BLaER1 (cell line): ENCODE measurements around the gene ELMOD3.

Source experiments
- H3K27ac ChIP-seq: shearing (Covaris generic); formaldehyde crosslinking; 2 replicates; pipeline ENCODE4 v1.8.1; 2022
- H3K27me3 ChIP-seq: shearing (Covaris generic); formaldehyde crosslinking; 2 replicates; pipeline ENCODE4 v1.8.1; 2022
- H3K36me3 ChIP-seq: shearing (Covaris generic); formaldehyde crosslinking; 2 replicates; pipeline ENCODE4 v1.8.1; 2022
- H3K4me1 ChIP-seq: shearing (Covaris generic); formaldehyde crosslinking; 2 replicates; pipeline ENCODE4 v1.8.1; 2022
- H3K4me2 ChIP-seq: shearing (Covaris generic); formaldehyde crosslinking; 2 replicates; pipeline ENCODE4 v1.8.1; 2022
- H3K4me3 ChIP-seq: shearing (Covaris generic); formaldehyde crosslinking; 2 replicates; pipeline ENCODE4 v1.8.1; 2022
- H3K9ac ChIP-seq: shearing (Covaris generic); formaldehyde crosslinking; 2 replicates; pipeline ENCODE4 v1.8.1; 2022
- H3K9me3 ChIP-seq: shearing (Covaris generic); formaldehyde crosslinking; 2 replicates; pipeline ENCODE4 v1.8.1; 2022
- H4K20me1 ChIP-seq: shearing (Covaris generic); formaldehyde crosslinking; 2 replicates; pipeline ENCODE4 v1.8.1; 2022
- Cebpa-rat ChIP-seq: shearing (Covaris generic); IDR thresholded peaks from 2 replicates; pipeline ENCODE4 v1.8.1; 2022

The ELMOD3 gene

DNA sequence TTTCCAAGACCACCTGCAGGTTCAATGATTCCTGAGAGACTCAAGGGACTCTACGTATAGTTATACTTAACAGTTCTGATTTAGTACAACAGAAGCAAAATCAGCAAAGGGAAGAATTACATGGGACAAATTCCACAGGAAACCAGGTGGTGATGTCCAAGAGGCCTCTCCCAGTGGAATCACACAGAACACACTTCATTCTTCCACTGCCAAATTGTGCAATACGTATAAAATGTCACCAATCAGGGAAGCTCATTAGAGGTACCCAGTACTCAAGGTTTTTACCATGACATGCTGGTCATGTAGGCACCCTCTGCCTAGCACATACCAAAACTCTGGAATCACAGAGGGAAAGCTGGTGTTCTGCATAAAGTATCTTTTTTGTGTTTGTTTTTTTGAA, 33.2 kb downstream of the ELMOD3 start:
- TF ChIP-seq Cebpa-rat: no peak
- Histone ChIP-seq H3K4me1 (peaks cover 30% of the 10 kb centered on the region), H3K9me3 (no peaks in the 10 kb centered on the region), H3K27ac (no peak overlapping the region), H3K4me2 (no peak overlapping the region), H3K4me3 (no peak overlapping the region), H3K9ac (no peak overlapping the region), H3K36me3 (peaks cover 83% of the 10 kb centered on the region), H4K20me1 (no peaks in the 10 kb centered on the region), H3K27me3 (no peaks in the 10 kb centered on the region)

DNA sequence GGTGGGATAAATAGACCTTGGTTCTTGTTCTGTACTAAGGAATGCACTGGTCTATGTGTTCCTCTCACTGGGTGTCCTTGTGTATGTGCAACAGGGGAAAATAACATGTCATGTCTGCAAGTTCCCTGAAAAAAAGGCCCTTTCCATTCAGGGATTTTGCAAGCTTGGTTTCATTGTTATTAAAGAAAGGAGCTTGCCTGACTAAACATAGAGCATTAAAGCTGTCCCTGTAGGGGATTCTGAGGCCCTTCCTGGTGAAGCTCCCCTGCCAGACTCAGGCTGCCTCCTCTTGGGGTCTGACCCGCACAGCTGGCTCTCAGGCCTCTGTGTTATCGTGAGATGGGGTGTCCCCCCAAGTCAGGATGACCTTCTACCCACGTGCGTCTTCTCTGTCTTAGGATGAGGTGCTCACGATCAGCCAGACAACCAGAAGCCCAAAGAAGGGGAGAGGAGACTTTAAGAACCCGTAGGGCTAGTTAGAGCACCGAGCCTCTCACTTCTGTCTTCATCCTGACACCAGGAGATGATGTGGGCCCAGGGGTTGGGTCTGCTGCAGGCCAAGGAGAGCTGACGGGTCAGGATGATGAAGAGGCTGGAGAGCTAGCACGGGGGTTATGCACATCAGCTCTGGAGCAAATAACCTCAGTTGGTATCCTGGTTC, 34.4 kb downstream of the ELMOD3 start:
- no peaks in the 10 kb centered on the region for H3K9me3 ChIP-seq
- H3K4me3 ChIP-seq: no peak overlapping the region
- no peak for TF ChIP-seq Cebpa-rat
- no peak overlapping the region for H3K27ac ChIP-seq
- no peak overlapping the region for H3K4me2 ChIP-seq
- no peak overlapping the region for H3K9ac ChIP-seq
- H3K36me3 ChIP-seq: peaks cover 82% of the 10 kb centered on the region
- peaks cover 43% of the 10 kb centered on the region for H3K4me1 ChIP-seq
- H4K20me1 ChIP-seq: no peaks in the 10 kb centered on the region
- H3K27me3 ChIP-seq: no peaks in the 10 kb centered on the region

DNA sequence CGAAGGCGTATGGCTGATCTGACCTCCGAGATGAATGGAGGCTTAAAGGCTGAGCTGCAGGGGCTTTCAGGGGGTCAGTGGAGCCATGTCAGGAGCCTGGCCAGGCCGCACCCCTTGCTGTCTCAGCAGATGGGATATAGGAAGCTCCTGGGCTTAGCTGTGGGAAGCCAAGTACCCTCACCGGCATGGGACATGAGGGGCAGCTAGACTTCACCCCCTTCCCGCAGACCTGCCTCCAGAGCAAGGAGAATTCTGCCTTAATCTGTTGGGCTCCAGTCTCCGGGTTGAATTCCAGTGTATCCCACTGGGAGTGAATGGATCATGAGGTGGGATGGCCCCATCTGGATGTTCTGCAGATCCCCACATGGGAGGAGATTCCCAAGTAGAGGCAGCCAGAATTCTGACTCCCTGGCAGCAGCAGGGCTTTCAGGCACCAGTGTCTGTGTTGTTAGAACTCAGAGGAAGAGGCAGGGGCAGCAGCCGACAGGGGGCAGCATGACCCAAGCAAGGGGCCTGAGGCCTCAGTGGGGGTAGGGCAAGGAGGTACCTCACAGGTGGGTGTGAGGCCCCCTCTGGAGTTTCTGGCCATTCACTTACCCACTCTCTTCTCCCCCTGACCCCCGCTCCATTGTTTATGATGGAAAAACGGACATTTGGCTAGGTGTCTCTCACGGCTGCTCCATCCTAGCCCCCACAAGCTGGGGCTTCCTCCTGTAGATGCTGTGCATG, 36.5 kb downstream of the ELMOD3 start:
- no peak overlapping the region for H3K4me3 ChIP-seq
- no peak overlapping the region for H3K9ac ChIP-seq
- TF ChIP-seq Cebpa-rat: no peak
- peak overlapping the region; percentile 65; the same call in 1 of the 2 replicates for H3K4me2 ChIP-seq
- H3K9me3 ChIP-seq: no peaks in the 10 kb centered on the region
- peaks cover 46% of the 10 kb centered on the region for H3K4me1 ChIP-seq
- no peaks in the 10 kb centered on the region for H4K20me1 ChIP-seq
- no peaks in the 10 kb centered on the region for H3K27me3 ChIP-seq
- no peak overlapping the region for H3K27ac ChIP-seq
- peaks cover 84% of the 10 kb centered on the region for H3K36me3 ChIP-seq

DNA sequence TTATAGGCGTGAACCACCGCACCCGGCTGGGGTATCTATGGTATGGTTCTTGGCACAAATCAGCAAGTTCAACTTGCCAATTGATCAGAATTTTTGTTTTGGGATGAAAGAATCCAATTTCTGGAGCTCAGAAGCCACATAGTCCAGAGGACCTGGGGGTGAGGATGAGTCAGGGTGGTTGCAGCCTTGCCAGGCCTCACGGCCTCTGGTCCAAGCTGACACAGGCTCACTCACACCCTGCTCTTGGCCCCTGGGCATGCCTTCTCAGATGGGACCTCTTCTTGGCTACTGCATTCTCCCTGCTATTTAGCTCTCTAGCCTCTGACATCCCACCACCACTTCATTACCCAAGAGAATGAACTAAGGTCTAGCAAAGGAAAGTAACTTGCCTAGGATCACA, 39.3 kb downstream of the ELMOD3 start:
- H3K9ac ChIP-seq: no peak overlapping the region
- H3K4me2 ChIP-seq: no peak overlapping the region; the same call in 1 of the 2 replicates
- H3K36me3 ChIP-seq: peaks cover 83% of the 10 kb centered on the region
- no peaks in the 10 kb centered on the region for H3K9me3 ChIP-seq
- peak overlapping the region; percentile 64; the same call in 1 of the 2 replicates for H3K27ac ChIP-seq
- no peaks in the 10 kb centered on the region for H4K20me1 ChIP-seq
- H3K27me3 ChIP-seq: no peaks in the 10 kb centered on the region
- TF ChIP-seq Cebpa-rat: no peak
- peaks cover 46% of the 10 kb centered on the region for H3K4me1 ChIP-seq
- H3K4me3 ChIP-seq: no peak overlapping the region

DNA sequence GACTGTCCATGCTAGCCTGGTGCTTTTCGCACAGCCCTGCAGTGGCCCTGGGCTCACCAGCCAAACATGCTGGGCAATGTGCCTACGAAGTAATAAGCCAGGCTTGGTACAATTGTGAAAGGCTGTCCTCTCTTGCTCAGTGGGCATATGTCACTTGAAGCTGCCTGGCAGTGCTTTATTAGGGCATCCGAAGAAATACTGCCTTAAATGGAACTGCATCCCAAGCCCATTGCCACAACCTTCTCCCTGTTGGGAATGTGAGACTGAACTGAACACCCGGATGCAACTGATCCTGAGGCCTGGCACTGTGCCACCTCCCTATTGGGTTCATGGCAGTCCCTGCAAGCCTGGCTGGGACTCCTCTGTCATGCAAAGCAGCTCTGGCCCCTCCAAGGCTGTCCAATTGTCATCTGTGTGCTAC, 39.7 kb downstream of the ELMOD3 start:
- no peaks in the 10 kb centered on the region for H3K27me3 ChIP-seq
- no peak for TF ChIP-seq Cebpa-rat
- H4K20me1 ChIP-seq: no peaks in the 10 kb centered on the region
- H3K4me3 ChIP-seq: no peak overlapping the region
- H3K9me3 ChIP-seq: no peaks in the 10 kb centered on the region
- H3K4me2 ChIP-seq: no peak overlapping the region
- H3K27ac ChIP-seq: peak overlapping the region; percentile 64; the same call in 1 of the 2 replicates
- H3K4me1 ChIP-seq: peaks cover 45% of the 10 kb centered on the region
- H3K36me3 ChIP-seq: peaks cover 83% of the 10 kb centered on the region
- H3K9ac ChIP-seq: no peak overlapping the region

DNA sequence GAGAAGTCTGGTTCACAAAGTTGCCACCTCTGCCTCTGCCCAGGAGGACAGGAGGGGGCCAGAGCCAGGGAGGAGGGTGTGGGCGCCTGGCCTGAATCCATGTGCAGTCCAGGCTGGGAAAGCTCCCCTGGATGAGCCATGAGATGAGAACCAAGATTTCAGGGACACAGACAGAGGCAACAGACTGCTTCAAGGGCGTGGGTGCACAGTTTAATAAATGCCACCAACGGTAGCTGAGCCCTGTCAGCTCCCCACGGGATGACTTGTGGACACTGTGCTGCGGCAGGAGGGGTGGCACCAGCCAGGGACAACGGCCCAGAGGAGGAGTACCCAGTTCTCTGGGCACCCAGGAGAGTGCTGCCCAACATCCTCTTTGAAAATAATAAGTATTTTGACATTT, 40.4 kb downstream of the ELMOD3 start:
- no peaks in the 10 kb centered on the region for H3K27me3 ChIP-seq
- H3K4me3 ChIP-seq: no peak overlapping the region
- no peaks in the 10 kb centered on the region for H4K20me1 ChIP-seq
- H3K9me3 ChIP-seq: no peaks in the 10 kb centered on the region
- H3K9ac ChIP-seq: no peak overlapping the region
- peaks cover 38% of the 10 kb centered on the region for H3K4me1 ChIP-seq
- H3K27ac ChIP-seq: 0 out of 2 replicates have a peak overlapping the region, but pooled peaks have one; percentile 26
- no peak overlapping the region for H3K4me2 ChIP-seq
- H3K36me3 ChIP-seq: peaks cover 83% of the 10 kb centered on the region
- TF ChIP-seq Cebpa-rat: no peak

DNA sequence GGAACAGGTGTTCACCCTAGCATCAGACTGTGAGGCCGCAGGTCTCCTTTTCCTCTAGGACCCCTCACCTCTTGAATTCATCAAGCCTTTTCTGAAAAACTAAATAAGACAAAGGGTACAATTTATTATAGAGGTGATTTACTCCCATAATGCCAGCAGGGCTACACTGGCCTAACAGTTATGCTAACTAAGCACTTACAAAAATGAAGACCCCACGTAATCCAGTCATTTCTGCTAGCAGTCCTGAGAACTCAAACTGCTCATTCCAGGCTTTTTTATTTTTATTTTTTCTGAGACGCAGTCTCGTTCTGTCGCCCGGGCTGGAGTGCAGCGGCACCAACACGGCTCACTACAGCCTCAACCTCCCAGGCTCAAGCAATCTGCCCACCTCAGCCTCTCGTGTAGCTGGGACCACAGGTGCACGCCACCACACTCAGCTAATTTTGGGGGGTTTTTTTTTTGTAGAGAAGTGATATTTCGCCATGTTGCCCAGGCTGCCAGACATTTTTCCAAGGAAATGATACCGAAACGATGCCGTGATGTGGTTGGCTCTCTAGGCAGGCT, 41.4 kb downstream of the ELMOD3 start:
- Histone ChIP-seq H3K27me3 (no peaks in the 10 kb centered on the region), H3K27ac (peak overlapping the region; percentile 19; the same call in 1 of the 2 replicates), H3K4me3 (no peak overlapping the region), H3K9ac (no peak overlapping the region), H3K4me2 (no peak overlapping the region), H3K9me3 (no peaks in the 10 kb centered on the region), H3K4me1 (peaks cover 33% of the 10 kb centered on the region), H4K20me1 (no peaks in the 10 kb centered on the region), H3K36me3 (peaks cover 83% of the 10 kb centered on the region)
- no peak for TF ChIP-seq Cebpa-rat

DNA sequence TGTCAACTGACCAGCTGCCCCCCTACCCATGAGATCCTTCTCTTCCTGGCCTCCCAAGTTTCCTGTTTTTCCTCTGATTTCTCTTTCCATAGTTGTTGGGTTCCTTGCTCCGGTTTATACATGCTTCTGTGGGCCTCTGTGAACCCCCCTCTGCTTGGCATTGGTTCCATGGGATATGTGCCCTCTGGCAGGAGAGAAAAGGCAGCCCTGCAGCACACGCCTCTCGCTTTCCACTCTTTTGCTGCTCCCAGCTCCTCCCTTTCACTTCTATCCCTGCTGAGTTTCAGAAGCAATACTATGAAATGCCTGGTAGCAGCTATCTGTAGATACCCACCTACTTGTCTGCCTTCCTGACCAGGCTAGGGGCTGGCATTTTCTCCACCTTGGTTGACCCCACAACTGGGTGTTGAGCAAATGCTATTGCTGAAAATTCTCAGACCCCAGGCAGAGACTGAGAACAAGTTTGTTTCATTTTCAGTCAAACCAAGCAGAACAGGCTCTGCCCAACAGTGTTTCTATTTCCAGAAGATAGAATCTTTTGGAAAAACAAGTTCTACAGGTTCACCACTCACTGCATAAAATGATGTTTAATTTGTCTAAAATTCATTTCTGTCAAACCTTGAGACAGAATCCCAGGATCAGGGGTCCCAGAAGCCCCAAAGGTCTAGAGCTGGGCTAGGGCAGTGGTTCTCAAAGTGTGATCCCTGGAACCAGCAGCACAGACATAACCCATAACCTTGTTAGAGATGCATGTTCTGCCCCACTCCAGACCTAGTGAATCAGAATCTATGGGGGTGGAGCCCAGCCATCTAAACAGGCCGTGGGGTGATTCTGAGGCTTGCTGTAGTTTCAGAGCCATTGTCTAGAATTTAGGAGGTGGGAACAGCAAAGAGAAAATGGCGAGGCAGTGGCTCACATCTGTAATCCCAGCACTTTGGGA, 42.2 kb downstream of the ELMOD3 start:
- H3K27me3 ChIP-seq: no peaks in the 10 kb centered on the region
- TF ChIP-seq Cebpa-rat: no peak
- no peak overlapping the region for H3K4me2 ChIP-seq
- no peak overlapping the region for H3K4me3 ChIP-seq
- H3K4me1 ChIP-seq: peaks cover 33% of the 10 kb centered on the region
- H3K9ac ChIP-seq: no peak overlapping the region
- no peaks in the 10 kb centered on the region for H3K9me3 ChIP-seq
- H4K20me1 ChIP-seq: no peaks in the 10 kb centered on the region
- peaks cover 83% of the 10 kb centered on the region for H3K36me3 ChIP-seq
- no peak overlapping the region for H3K27ac ChIP-seq

DNA sequence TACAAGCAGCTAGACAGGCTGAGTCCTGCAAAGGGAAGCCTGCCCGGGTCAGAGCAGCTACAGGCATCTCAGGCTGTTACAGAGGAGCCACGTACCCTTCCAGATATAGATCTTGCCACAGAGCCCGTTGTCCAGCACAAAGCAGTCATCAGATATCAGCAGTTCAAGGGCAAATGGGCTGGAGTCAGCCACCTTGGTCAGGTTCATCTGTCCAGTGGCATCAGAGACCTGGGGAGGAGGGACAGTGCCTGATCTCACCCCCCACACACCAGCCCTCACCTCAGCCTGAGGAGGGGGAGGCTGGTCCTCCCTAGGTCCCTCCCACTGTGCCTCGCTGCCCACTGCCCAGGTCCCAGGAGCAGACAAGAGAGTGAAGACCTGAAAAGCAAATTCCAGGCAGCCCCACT, 43.4 kb downstream of the ELMOD3 start:
- no peak for TF ChIP-seq Cebpa-rat
- Histone ChIP-seq H3K9me3 (no peaks in the 10 kb centered on the region), H4K20me1 (no peaks in the 10 kb centered on the region), H3K9ac (0 out of 2 replicates have a peak overlapping the region, but pooled peaks have one; percentile 12), H3K36me3 (peaks cover 83% of the 10 kb centered on the region), H3K4me3 (no peak overlapping the region), H3K4me2 (no peak overlapping the region), H3K27ac (peak overlapping the region; percentile 14; the same call in 1 of the 2 replicates), H3K27me3 (no peaks in the 10 kb centered on the region), H3K4me1 (peaks cover 33% of the 10 kb centered on the region)
